ENCODE measurements around the gene NACAD.

- no peak for TF ChIP-seq CTCF (IDR thresholded peaks at IDR 0.05)
- TF ChIP-seq POLR2A (IDR thresholded peaks at IDR 0.05) = no peak
- no peak for TF ChIP-seq POLR2AphosphoS5 (IDR thresholded peaks at IDR 0.05)
Measured at GRCh38 chr7:45075871-45076796, 12.6 kb downstream of the NACAD start.

Measured in stomach (tissue), 4 donors.